ENCODE measurements around the gene KSR2. TPM values are rescaled to one million over a fixed set of nuclear protein-coding genes. Genes with fewer than 3 reads are reported as not detected.

The KSR2 gene
- total RNA-seq, 2 experiments from 2014 or later = 0.14 to 0.16 TPM

- H3K4me3 Mint-ChIP-seq = no peak overlapping the region
- peaks cover 8% of the 10 kb centered on the region for H3K9me3 Mint-ChIP-seq (ENCODE audit: low read depth)
- no peak overlapping the region for H3K27ac Mint-ChIP-seq
- DNase-seq = no peak
- ChIA-PET CTCF (interaction anchor here (1.2 kb wide), 1 partner anchor 18 kb away, joined by 3 read pairs; the partner anchor contains the start of gene RFC5), POLR2A (no interaction called here)
- intact Hi-C loops (cut with DNase I, micrococcal nuclease) = no loop called here
- peaks cover 6% of the 10 kb centered on the region for H3K27me3 Mint-ChIP-seq
- ATAC-seq = no peak
- H3K36me3 Mint-ChIP-seq (ENCODE audit: low read depth) = no peaks in the 10 kb centered on the region
- peaks cover 12% of the 10 kb centered on the region for H3K4me1 Mint-ChIP-seq
Observed at GRCh38 chr12:117998719-117999118, 29.9 kb upstream of the KSR2 start.

GRCh38 chr12:117994551-117995438, 26.0 kb upstream of the KSR2 start:
- H3K27ac Mint-ChIP-seq = peak overlapping the region; percentile 23
- no peak overlapping the region for H3K4me3 Mint-ChIP-seq
- no peaks in the 10 kb centered on the region for H3K36me3 Mint-ChIP-seq (ENCODE audit: low read depth)
- intact Hi-C loops (cut with DNase I, micrococcal nuclease) = no loop called here
- DNase-seq (peak; percentile 18), ATAC-seq (peak; percentile 86)
- CTCF ChIA-PET = interaction anchor here (1.7 kb wide), 1 partner anchor 69 kb away, joined by 3 read pairs; no protein-coding TSS in a partner anchor
- peaks cover 6% of the 10 kb centered on the region for H3K27me3 Mint-ChIP-seq
- peaks cover 10% of the 10 kb centered on the region for H3K4me1 Mint-ChIP-seq
- POLR2A ChIA-PET = no interaction called here
- H3K9me3 Mint-ChIP-seq (ENCODE audit: low read depth) = peaks cover 5% of the 10 kb centered on the region

- ATAC-seq (peak; percentile 89), DNase-seq (no peak)
- CTCF ChIA-PET = interaction anchor here (0.5 to 0.6 kb wide), 2 partner anchors 88 to 112 kb away, joined by 3 read pairs; no protein-coding TSS in a partner anchor
- Mint-ChIP-seq H3K27ac (no peak overlapping the region), H3K4me3 (no peak overlapping the region), H3K4me1 (peaks cover 7% of the 10 kb centered on the region), H3K9me3 (ENCODE audit: low read depth) (peaks cover 2% of the 10 kb centered on the region), H3K27me3 (peaks cover 7% of the 10 kb centered on the region), H3K36me3 (ENCODE audit: low read depth) (no peaks in the 10 kb centered on the region)
- intact Hi-C loops (cut with DNase I, micrococcal nuclease) = no loop called here
- POLR2A ChIA-PET = interaction anchor here (0.6 kb wide), 1 partner anchor 13 kb away, joined by 3 read pairs; no protein-coding TSS in a partner anchor
Observed at GRCh38 chr12:117986705-117987469, 18.1 kb upstream of the KSR2 start.

GRCh38 chr12:117985182-117985581, 16.4 kb upstream of the KSR2 start:
- no peak overlapping the region for H3K4me3 Mint-ChIP-seq
- DNase-seq = no peak
- H3K4me1 Mint-ChIP-seq = peaks cover 10% of the 10 kb centered on the region
- H3K27me3 Mint-ChIP-seq = peaks cover 12% of the 10 kb centered on the region
- ChIA-PET POLR2A (no interaction called here), CTCF (interaction anchor here (0.9 to 1.5 kb wide), 2 partner anchors 8 to 16 kb away, joined by 4 read pairs; partner anchors contain the start of gene KSR2)
- peaks cover 2% of the 10 kb centered on the region for H3K9me3 Mint-ChIP-seq (ENCODE audit: low read depth)
- H3K36me3 Mint-ChIP-seq (ENCODE audit: low read depth) = no peaks in the 10 kb centered on the region
- intact Hi-C loops (cut with DNase I, micrococcal nuclease) = no loop called here
- no peak for ATAC-seq
- no peak overlapping the region for H3K27ac Mint-ChIP-seq

GRCh38 chr12:117981267-117981666, 12.5 kb upstream of the KSR2 start:
- POLR2A ChIA-PET = interaction anchor here (1.0 kb wide), 1 partner anchor 10 kb away, joined by 5 read pairs; no protein-coding TSS in a partner anchor
- CTCF ChIA-PET = interaction anchor here (1.1 kb wide), 1 partner anchor 131 kb away, joined by 3 read pairs; no protein-coding TSS in a partner anchor
- no peaks in the 10 kb centered on the region for H3K9me3 Mint-ChIP-seq (ENCODE audit: low read depth)
- peak; percentile 39 for ATAC-seq
- H3K27ac Mint-ChIP-seq = peak overlapping the region; percentile 58
- intact Hi-C loops (cut with DNase I, micrococcal nuclease) = no loop called here
- H3K36me3 Mint-ChIP-seq (ENCODE audit: low read depth) = no peaks in the 10 kb centered on the region
- DNase-seq = no peak
- H3K4me1 Mint-ChIP-seq = peaks cover 3% of the 10 kb centered on the region
- H3K27me3 Mint-ChIP-seq = peaks cover 14% of the 10 kb centered on the region
- H3K4me3 Mint-ChIP-seq = no peak overlapping the region

GRCh38 chr12:117980616-117981015, 11.8 kb upstream of the KSR2 start:
- no peak overlapping the region for H3K4me3 Mint-ChIP-seq
- peaks cover 16% of the 10 kb centered on the region for H3K27me3 Mint-ChIP-seq
- no peaks in the 10 kb centered on the region for H3K36me3 Mint-ChIP-seq (ENCODE audit: low read depth)
- DNase-seq = no peak
- intact Hi-C loops (cut with DNase I, micrococcal nuclease) = no loop called here
- no peak for ATAC-seq
- H3K9me3 Mint-ChIP-seq (ENCODE audit: low read depth) = no peaks in the 10 kb centered on the region
- ChIA-PET CTCF (no interaction called here), POLR2A (no interaction called here)
- H3K4me1 Mint-ChIP-seq = peaks cover 3% of the 10 kb centered on the region
- no peak overlapping the region for H3K27ac Mint-ChIP-seq

- H3K4me1 Mint-ChIP-seq = peaks cover 3% of the 10 kb centered on the region
- no peak overlapping the region for H3K27ac Mint-ChIP-seq
- ChIA-PET POLR2A (no interaction called here), CTCF (no interaction called here)
- ATAC-seq (no peak), DNase-seq (no peak)
- H3K4me3 Mint-ChIP-seq = no peak overlapping the region
- H3K36me3 Mint-ChIP-seq (ENCODE audit: low read depth) = no peaks in the 10 kb centered on the region
- H3K27me3 Mint-ChIP-seq = peaks cover 21% of the 10 kb centered on the region
- intact Hi-C loops (cut with DNase I, micrococcal nuclease) = no loop called here
- H3K9me3 Mint-ChIP-seq (ENCODE audit: low read depth) = no peaks in the 10 kb centered on the region
Observed at GRCh38 chr12:117977373-117977772, 8.6 kb upstream of the KSR2 start.

GRCh38 chr12:117975006-117975405, 6.2 kb upstream of the KSR2 start:
- H3K4me1 Mint-ChIP-seq = no peaks in the 10 kb centered on the region
- H3K9me3 Mint-ChIP-seq (ENCODE audit: low read depth) = peaks cover 10% of the 10 kb centered on the region
- ATAC-seq (no peak), DNase-seq (no peak)
- ChIA-PET CTCF (interaction anchor here (1.0 kb wide), 1 partner anchor 10 kb away, joined by 3 read pairs; no protein-coding TSS in a partner anchor), POLR2A (no interaction called here)
- peaks cover 2% of the 10 kb centered on the region for H3K36me3 Mint-ChIP-seq (ENCODE audit: low read depth)
- no peak overlapping the region for H3K4me3 Mint-ChIP-seq
- H3K27me3 Mint-ChIP-seq = peaks cover 29% of the 10 kb centered on the region
- intact Hi-C loops (cut with DNase I, micrococcal nuclease) = no loop called here
- no peak overlapping the region for H3K27ac Mint-ChIP-seq

- Mint-ChIP-seq H3K4me3 (no peak overlapping the region), H3K36me3 (ENCODE audit: low read depth) (peaks cover 2% of the 10 kb centered on the region), H3K4me1 (peaks cover 9% of the 10 kb centered on the region), H3K9me3 (ENCODE audit: low read depth) (peaks cover 10% of the 10 kb centered on the region), H3K27me3 (peaks cover 39% of the 10 kb centered on the region), H3K27ac (no peak overlapping the region)
- CTCF ChIA-PET = no interaction called here
- DNase-seq (no peak), ATAC-seq (no peak)
- POLR2A ChIA-PET = no interaction called here
- intact Hi-C loops (cut with DNase I, micrococcal nuclease) = no loop called here
Observed at GRCh38 chr12:117972301-117972700, 3.5 kb upstream of the KSR2 start.

GRCh38 chr12:117970334-117970733, 1.5 kb upstream of the KSR2 start:
- ChIA-PET POLR2A (interaction anchor here (0.6 kb wide), 1 partner anchor 89 kb away, joined by 8 read pairs; no protein-coding TSS in a partner anchor), CTCF (no interaction called here)
- Mint-ChIP-seq H3K27me3 (peaks cover 52% of the 10 kb centered on the region), H3K27ac (no peak overlapping the region), H3K9me3 (ENCODE audit: low read depth) (peaks cover 10% of the 10 kb centered on the region), H3K36me3 (ENCODE audit: low read depth) (peaks cover 2% of the 10 kb centered on the region), H3K4me3 (no peak overlapping the region), H3K4me1 (peaks cover 9% of the 10 kb centered on the region)
- intact Hi-C loops (cut with DNase I, micrococcal nuclease) = no loop called here
- DNase-seq (no peak), ATAC-seq (no peak)

- POLR2A ChIA-PET = no interaction called here
- CTCF ChIA-PET = interaction anchor here (0.6 to 1.0 kb wide), 2 partner anchors 16 to 51 kb away, joined by 3 to 4 read pairs; no protein-coding TSS in a partner anchor
- Mint-ChIP-seq H3K27ac (no peak overlapping the region), H3K27me3 (peaks cover 55% of the 10 kb centered on the region), H3K4me3 (peak overlapping the region; percentile 74), H3K36me3 (ENCODE audit: low read depth) (peaks cover 2% of the 10 kb centered on the region), H3K9me3 (ENCODE audit: low read depth) (peaks cover 10% of the 10 kb centered on the region), H3K4me1 (peaks cover 9% of the 10 kb centered on the region)
- intact Hi-C loops (cut with DNase I, micrococcal nuclease) = loop anchor here (2.0 to 5.0 kb wide), 4 partner anchors 49 to 409 kb away; partner anchors contain the start of genes RFC5 (in 1 of the 2), SUDS3 (in 1 of the 2) and WSB2 (in 1 of the 2)
- DNase-seq = no peak
- no peak for ATAC-seq
Observed at GRCh38 chr12:117968151-117968789, 520 bp downstream of the KSR2 start.
